Hepatocyte (in vitro differentiated cells): ENCODE measurements around the gene MND1. TPM values are rescaled to one million over a fixed set of nuclear protein-coding genes. Genes with fewer than 3 reads are reported as not detected.

Experiments used
- DNase-seq: peaks from one replicate; pipeline ENCODE4 v3.0.0-alpha.2; 2016; ENCODE audit warnings: low spot score
- H2AFZ ChIP-seq: fragments of 200-600 bp; sonication (generic); 2 replicates; pipeline ENCODE4 v1.6.0; 2016; ENCODE audit warnings: antibody characterized with exemption, mild to moderate bottlenecking
- H3K27ac ChIP-seq: fragments of 200-600 bp; sonication (generic); 2 replicates; pipeline ENCODE4 v1.5.1; 2016; ENCODE audit warnings: mild to moderate bottlenecking
- H3K27me3 ChIP-seq: fragments of 200-600 bp; sonication (generic); 2 replicates; pipeline ENCODE4 v1.6.1; 2016
- H3K36me3 ChIP-seq: fragments of 200-600 bp; sonication (generic); replicated peaks from 2 replicates; pipeline ENCODE4 v1.5.1; 2016; ENCODE audit warnings: low read depth; ENCODE audit not compliant: insufficient read depth
- H3K4me1 ChIP-seq: fragments of 200-600 bp; sonication (generic); 2 replicates; pipeline ENCODE4 v1.5.1; 2016; ENCODE audit warnings: mild to moderate bottlenecking, moderate library complexity; ENCODE audit not compliant: insufficient read depth
- H3K4me2 ChIP-seq: fragments of 200-600 bp; sonication (generic); 2 replicates; pipeline ENCODE4 v1.6.0; 2016
- H3K4me3 ChIP-seq: fragments of 200-600 bp; sonication (generic); 2 replicates; pipeline ENCODE4 v1.5.1; 2016; ENCODE audit warnings: mild to moderate bottlenecking
- H3K79me2 ChIP-seq: fragments of 200-600 bp; sonication (generic); 2 replicates; pipeline ENCODE4 v1.6.0; 2017; ENCODE audit warnings: mild to moderate bottlenecking
- H3K9me2 ChIP-seq: fragments of 200-600 bp; sonication (generic); replicated peaks from 2 replicates; pipeline ENCODE4 v1.6.0; 2017; ENCODE audit warnings: mild to moderate bottlenecking; ENCODE audit not compliant: insufficient read depth
- H3K9me3 ChIP-seq: fragments of 200-600 bp; sonication (generic); 2 replicates; pipeline ENCODE4 v1.5.1; 2016; ENCODE audit warnings: low read depth, mild to moderate bottlenecking
- H4K20me1 ChIP-seq: fragments of 200-600 bp; sonication (generic); 2 replicates; pipeline ENCODE4 v1.6.0; 2016; ENCODE audit warnings: mild to moderate bottlenecking; ENCODE audit not compliant: insufficient read depth, poor library complexity, severe bottlenecking
- CTCF ChIP-seq: fragments of 200-600 bp; sonication (generic); IDR thresholded peaks from 2 replicates; pipeline ENCODE4 v1.5.1; 2016; ENCODE audit warnings: antibody characterized with exemption, mild to moderate bottlenecking; ENCODE audit not compliant: poor library complexity
- EZH2 ChIP-seq: fragments of 200-600 bp; sonication (generic); IDR thresholded peaks from 2 replicates; pipeline ENCODE4 v1.6.1; 2016; ENCODE audit warnings: antibody characterized with exemption, mild to moderate bottlenecking, borderline replicate concordance
- EZH2phosphoT487 ChIP-seq: fragments of 200-600 bp; sonication (generic); IDR thresholded peaks from one replicate; pipeline ENCODE4 v1.6.1; 2018; ENCODE audit warnings: antibody characterized with exemption, mild to moderate bottlenecking, low read depth, moderate library complexity; ENCODE audit not compliant: unreplicated experiment, severe bottlenecking
- WGBS: methylation state at CpG from one replicate; pipeline ENCODE4 v1.1.6; 2016; ENCODE audit warnings: low lambda C conversion rate; ENCODE audit errors: missing lambda C conversion rate; 5-methylcytosine and 5-hydroxymethylcytosine counted together
- polyA plus RNA-seq: library from polyadenylated mRNA; unstranded; fragments of >200 nt; fragmentation: Nextera tagmentation; extraction: Ambion mirVana; gene quantifications from 2 replicates; pipeline ENCODE4 v1.2.1, GENCODE V29; 2016
- total RNA-seq: library from RNA; depleted of rRNA; stranded (reverse); fragments of >200 nt; gene quantifications from 2 replicates; pipeline ENCODE4 v1.2.3, GENCODE V29; 2014

Gene MND1
- total and polyA plus RNA-seq, 2 experiments from 2014 or later = 2.2 to 4.3 TPM

DNA sequence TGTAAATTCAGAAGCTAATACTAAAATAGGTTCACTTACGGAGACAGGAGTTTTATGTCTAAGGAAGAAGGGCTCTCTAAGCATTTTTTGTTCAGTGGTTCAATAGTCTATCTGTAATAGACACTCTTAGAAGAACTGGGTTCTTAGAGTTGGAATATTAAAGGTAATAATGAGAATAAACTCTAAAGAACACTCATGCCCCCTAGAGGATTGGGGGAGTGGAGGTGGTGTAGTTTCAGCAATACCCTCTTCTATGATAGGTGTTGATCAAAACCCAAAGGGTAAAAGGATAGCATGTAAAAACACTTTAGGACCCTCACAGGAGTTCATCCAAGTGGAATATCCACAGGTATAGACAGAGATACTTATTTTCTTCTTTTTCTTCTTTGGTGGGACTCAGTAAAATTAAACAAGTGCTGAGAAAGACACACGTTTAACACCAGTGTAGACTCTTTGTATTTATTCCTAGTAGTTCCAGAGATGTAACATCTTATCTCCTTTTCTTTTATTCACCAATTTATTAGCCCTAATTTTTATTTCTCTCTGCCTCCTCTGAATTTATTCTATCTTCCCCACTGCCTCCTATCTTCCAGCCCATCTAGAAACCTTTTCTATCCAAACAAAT, 25.7 kb upstream of the MND1 start:
- Histone ChIP-seq H3K27ac (no peak overlapping the region), H3K27me3 (no peaks in the 10 kb centered on the region), H3K4me3 (no peak overlapping the region), H4K20me1 (no peaks in the 10 kb centered on the region), H3K4me2 (no peak overlapping the region), H3K9me3 (no peaks in the 10 kb centered on the region), H3K79me2 (no peaks in the 10 kb centered on the region), H3K4me1 (no peaks in the 10 kb centered on the region), H3K9me2 (no peaks in the 10 kb centered on the region), H3K36me3 (no peaks in the 10 kb centered on the region), H2AFZ (no peak overlapping the region)
- WGBS = 75% methylated on average over 2 of the region's 2 CpGs
- DNase-seq = peak; percentile 72
- TF ChIP-seq EZH2phosphoT487 (no peak), EZH2 (no peak), CTCF (peak; percentile 71)

- Histone ChIP-seq H3K4me3 (no peak overlapping the region), H3K36me3 (no peaks in the 10 kb centered on the region), H4K20me1 (no peaks in the 10 kb centered on the region), H3K4me2 (no peak overlapping the region), H3K27me3 (no peaks in the 10 kb centered on the region), H3K9me2 (no peaks in the 10 kb centered on the region), H3K4me1 (no peaks in the 10 kb centered on the region), H3K79me2 (no peaks in the 10 kb centered on the region), H3K27ac (no peak overlapping the region), H3K9me3 (no peaks in the 10 kb centered on the region), H2AFZ (no peak overlapping the region)
- 91% methylated on average over 6 of the region's 6 CpGs for WGBS
- TF ChIP-seq CTCF (no peak), EZH2 (no peak)
- no peak for DNase-seq
Measured at GRCh38 chr4:153322791-153323190, 21.7 kb upstream of the MND1 start.

DNA sequence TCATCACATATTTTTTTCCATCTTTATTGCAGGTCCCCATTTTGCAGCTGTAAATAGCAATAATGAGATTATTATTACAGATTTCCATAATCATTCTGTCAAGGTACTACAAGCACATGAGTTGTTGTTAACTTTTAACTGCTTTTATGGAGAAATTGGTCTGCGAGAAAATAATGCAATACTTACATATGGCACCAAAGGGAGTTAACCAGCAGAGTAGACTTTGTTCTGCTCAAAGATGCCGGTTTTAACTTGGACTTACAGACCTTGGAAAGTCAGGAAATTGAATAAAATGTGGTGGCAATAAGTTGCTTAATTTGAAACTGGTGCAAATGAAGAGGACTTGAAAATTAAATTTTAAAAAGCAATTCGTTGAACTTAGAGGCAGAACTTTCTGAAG, 20.4 kb upstream of the MND1 start:
- Histone ChIP-seq H3K4me2 (no peak overlapping the region), H3K9me2 (no peaks in the 10 kb centered on the region), H3K36me3 (no peaks in the 10 kb centered on the region), H4K20me1 (no peaks in the 10 kb centered on the region), H3K27ac (no peak overlapping the region), H3K4me1 (no peaks in the 10 kb centered on the region), H2AFZ (no peak overlapping the region), H3K79me2 (no peaks in the 10 kb centered on the region), H3K9me3 (no peaks in the 10 kb centered on the region), H3K27me3 (no peaks in the 10 kb centered on the region), H3K4me3 (no peak overlapping the region)
- 89% methylated on average over 3 of the region's 3 CpGs for WGBS
- no peak for DNase-seq
- TF ChIP-seq EZH2 (no peak), CTCF (no peak), EZH2phosphoT487 (no peak)
